C1 segment of cervical spinal cord (tissue), 14 donors: Measurements from ENCODE around the gene SLC44A3.
"Not testable (repeated sequence)": the region's sequence is repeated elsewhere in the genome, so short reads cannot be mapped to it uniquely, and the experiment has no call there.

Experiments
- DNase-seq, 14 donors: peaks; one replicate each; lab custom pipeline; 2025; lab: John Stamatoyannopoulos, UW

Gene SLC44A3

GRCh38 chr1:94931254-94931841 is 111.2 kb downstream of the SLC44A3 start:
- no peak for DNase-seq

- no peak for DNase-seq
Measured at GRCh38 chr1:94934551-94934950, 114.4 kb downstream of the SLC44A3 start.

- no peak for DNase-seq
Measured at GRCh38 chr1:94935034-94935433, 114.9 kb downstream of the SLC44A3 start.

- DNase-seq: no peak
Measured at GRCh38 chr1:94935476-94935875, 115.3 kb downstream of the SLC44A3 start.

GRCh38 chr1:94936861-94937620 is 116.9 kb downstream of the SLC44A3 start:
- no peak for DNase-seq

- DNase-seq: no peak
Measured at GRCh38 chr1:94937820-94938219, 117.7 kb downstream of the SLC44A3 start.

GRCh38 chr1:94940738-94941137 is 120.6 kb downstream of the SLC44A3 start:
- no peak for DNase-seq

GRCh38 chr1:94941480-94941879 is 121.3 kb downstream of the SLC44A3 start:
- not testable (repeated sequence) for DNase-seq

- no peak for DNase-seq
Measured at GRCh38 chr1:94942171-94943128, 122.3 kb downstream of the SLC44A3 start.
